HCT116 (cell line): ENCODE results near the gene CD207.

Source experiments
- CTCF ChIP-seq, 3 experiments: fragments of 200-600 bp in 1 of 3; sonication (generic) in 1 of 3; IDR thresholded peaks in 2 of 3; conservative IDR thresholded peaks in 1 of 3; 2 replicates each; pipeline ENCODE4 v1.5.1; 2012 to 2017; ENCODE audit warnings: low read depth in 2 of 3, low read length in 2 of 3, antibody characterized with exemption in 1 of 3, borderline replicate concordance in 1 of 3, control low read depth in 1 of 3, mild to moderate bottlenecking in 1 of 3, mixed read lengths in 1 of 3, mixed run types in 1 of 3, moderate library complexity in 1 of 3; ENCODE audit not compliant: insufficient read depth in 1 of 3
- EGR1 ChIP-seq: IDR thresholded peaks from 2 replicates; pipeline ENCODE4 v1.6.1; 2012; ENCODE audit warnings: low read depth
- EZH2 ChIP-seq: fragments of 200-600 bp; sonication (generic); IDR thresholded peaks from 2 replicates; pipeline ENCODE4 v1.6.1; 2017; ENCODE audit warnings: antibody characterized with exemption, mixed run types
- EZH2phosphoT487 ChIP-seq: fragments of 200-600 bp; IDR thresholded peaks from 2 replicates; pipeline ENCODE4 v1.6.1; 2018; ENCODE audit warnings: antibody characterized with exemption, borderline replicate concordance
- POLR2A ChIP-seq: IDR thresholded peaks from 2 replicates; pipeline ENCODE4 v1.7.0; 2011; ENCODE audit warnings: borderline replicate concordance; ENCODE audit not compliant: insufficient read depth, insufficient read length; ENCODE audit errors: extremely low read depth
- ZBTB33 ChIP-seq: IDR thresholded peaks from 2 replicates; pipeline ENCODE4 v1.6.1; 2011; ENCODE audit warnings: mild to moderate bottlenecking, low read length, moderate library complexity; ENCODE audit not compliant: insufficient replicate concordance; ENCODE audit errors: extremely low read depth
- ZFX ChIP-seq: fragments of 450-650 bp; IDR thresholded peaks from 2 replicates; pipeline ENCODE4 v1.6.1; 2017

GRCh38 chr2:70797506-70797905, 38.1 kb downstream of the CD207 start:
- TF ChIP-seq EZH2phosphoT487, result no peak
- no peak for TF ChIP-seq CTCF (IDR thresholded peaks at IDR 0.05 in 2 of 3, conservative IDR thresholded peaks at IDR 0.05 in 1 of 3; ENCODE audit: borderline replicate concordance in 1 of 3, insufficient read depth in 1 of 3, low read depth in 2 of 3, low read length in 2 of 3)
- no peak for TF ChIP-seq ZBTB33
- TF ChIP-seq EZH2, result no peak
- no peak for TF ChIP-seq ZFX
- TF ChIP-seq EGR1, result no peak
- no peak for TF ChIP-seq POLR2A
